NCI-H524 (cell line): Measurements from ENCODE around the gene VRK2.
A peak's percentile ranks its signal among the peaks of the same experiment; 100 is the strongest.
"Not testable (repeated sequence)": the region's sequence is repeated elsewhere in the genome, so short reads cannot be mapped to it uniquely, and the experiment has no call there.

Source experiments
- DNase-seq, 2 experiments: peaks; one replicate each; lab custom pipeline; 2025; lab: John Stamatoyannopoulos, UW

VRK2 gene

DNA sequence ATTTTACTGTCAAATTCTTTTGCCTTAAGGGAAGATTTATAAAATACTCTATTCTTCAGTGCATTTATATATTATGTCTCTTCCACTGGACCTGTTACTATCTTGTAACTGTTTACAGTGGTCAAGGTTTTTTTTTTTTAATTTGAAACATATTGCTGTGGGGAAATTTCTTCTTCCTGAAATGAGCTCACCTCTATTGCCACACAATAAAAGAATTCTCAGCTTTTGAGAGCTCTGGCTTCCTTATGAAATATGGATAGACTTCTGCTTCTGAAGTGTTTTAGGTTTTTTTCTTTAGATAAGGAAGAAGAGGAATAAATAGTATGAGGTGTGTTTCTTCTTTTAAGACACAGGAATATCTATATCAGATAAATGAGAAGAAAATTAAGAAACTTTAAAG lies 7.7 kb downstream of the VRK2 start:
- no peak for DNase-seq

DNA sequence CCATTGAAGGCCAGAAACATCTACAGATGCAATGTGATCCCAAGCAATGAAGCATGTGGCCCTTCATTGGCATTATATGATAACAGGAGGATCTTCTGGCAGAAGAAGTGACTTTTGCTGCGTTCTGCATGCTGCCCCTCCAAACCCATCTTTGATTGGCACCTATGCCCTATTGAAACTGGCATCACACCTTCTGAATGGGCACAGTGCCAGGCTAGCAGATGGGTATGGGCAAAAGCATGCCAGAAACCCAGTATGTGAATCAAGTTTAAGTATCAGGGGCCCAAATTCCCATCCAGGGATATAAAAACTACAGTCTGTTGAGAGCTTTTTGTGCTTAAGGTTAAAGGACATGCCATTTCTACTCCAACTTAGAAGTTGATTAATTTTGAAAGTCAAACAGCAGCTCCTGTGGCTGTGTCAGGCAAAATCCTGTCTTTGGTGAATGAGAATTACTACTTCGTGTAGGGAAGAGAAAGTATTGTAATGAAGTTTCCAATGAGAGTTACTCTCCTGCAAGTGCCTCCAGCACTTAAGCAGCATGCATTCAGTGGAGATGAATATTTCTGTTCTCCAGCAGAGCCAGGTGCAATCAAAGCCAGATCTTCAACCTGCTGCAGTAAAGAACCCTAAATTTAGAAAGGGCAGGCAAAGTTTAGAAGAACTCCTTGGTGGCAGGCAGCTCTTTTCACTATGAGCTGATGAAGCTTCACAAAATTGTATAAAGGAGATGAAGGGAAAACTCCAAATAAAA lies 8.6 kb downstream of the VRK2 start:
- peak in 1 of 2 experiments; percentile 49 for DNase-seq

DNA sequence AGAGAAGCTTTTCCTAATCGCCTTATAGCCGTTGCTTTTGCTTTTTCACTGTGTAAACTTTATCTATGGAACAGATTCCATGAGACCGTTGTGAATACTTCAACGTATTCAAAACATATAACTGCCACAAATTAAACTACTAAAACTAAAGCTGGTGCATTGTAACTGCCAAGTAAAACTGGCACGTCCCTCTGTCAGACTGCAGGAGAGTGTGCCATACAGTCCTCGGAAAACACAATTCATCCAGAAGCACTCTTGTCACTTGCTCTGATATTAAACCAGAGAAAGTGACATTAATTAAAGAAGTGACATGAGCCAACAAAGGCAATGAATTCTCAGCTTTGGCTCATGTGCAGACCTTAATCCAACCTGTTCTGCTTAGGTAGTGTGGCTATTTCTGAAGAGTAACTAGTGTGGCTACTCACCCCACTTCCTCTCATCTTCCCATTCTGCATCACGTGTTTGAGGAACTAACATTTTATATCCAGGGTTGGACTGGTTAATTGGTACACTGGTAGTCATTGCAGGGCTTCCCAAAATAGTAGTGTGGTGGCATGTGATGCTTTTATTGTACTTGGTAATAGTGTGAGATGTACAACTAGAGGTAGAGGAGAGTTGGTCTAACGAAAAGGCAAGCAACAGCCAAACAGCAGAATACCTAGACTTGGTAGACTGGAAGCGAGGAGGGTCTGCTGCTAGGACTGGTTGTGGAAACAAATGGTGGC lies 9.7 kb downstream of the VRK2 start:
- DNase-seq, result no peak

DNA sequence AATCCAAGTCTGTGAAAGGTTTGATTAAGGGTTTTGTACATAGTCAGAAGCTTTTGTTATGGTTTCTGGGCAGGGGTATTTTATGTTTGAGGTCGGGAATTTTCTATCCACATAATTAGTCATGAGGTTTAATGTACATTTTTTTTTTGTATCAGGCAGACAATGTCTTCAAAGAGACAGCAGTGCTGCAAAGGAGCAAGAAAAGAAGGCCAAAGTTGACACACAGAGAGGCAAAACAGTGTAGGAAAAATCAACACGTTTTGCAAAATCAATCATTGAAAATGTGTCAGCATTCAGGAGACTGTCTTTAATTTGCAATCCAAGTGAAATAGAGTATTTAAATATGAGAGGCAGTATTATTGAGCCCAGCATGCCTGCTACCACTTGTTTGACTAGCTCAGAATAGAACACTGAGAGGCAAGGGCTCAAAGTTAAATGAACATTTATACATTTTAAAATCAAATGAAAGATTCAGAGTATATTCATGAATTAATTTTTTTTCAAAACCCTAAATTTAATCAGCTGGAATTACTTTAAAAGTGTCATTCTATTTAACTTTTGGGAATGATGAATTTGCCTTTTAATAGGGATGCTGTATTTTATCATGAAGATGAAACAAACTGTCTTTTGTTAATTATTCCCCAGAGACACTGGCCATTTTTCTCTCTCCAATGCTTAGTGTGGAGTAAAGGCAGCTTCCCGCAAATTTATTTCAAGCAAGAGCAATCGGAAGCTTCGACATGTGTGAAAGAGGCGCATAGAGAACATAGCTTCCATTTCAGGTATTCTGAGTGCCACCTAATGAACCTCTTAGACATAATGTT lies 11.3 kb downstream of the VRK2 start:
- no peak for DNase-seq

DNA sequence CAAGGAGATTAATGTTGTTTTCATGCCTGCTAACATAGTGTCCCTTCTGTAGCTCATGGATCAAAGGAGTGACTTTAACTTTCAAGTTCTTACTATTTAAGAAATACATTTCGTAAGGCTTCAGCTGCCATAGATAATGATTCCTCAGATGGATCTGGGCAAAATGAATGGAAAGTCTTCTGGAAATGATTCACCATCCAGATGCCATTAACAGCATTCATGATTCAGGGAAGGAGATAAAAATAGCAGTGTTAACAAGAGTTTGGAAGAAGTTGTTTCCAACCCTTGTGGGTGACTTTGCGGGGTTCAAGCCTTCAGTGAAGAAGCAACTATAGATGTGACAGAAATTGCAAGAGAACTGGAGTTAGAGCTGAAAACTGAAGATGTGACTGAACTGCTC lies 17.0 kb downstream of the VRK2 start:
- DNase-seq, result no peak

DNA sequence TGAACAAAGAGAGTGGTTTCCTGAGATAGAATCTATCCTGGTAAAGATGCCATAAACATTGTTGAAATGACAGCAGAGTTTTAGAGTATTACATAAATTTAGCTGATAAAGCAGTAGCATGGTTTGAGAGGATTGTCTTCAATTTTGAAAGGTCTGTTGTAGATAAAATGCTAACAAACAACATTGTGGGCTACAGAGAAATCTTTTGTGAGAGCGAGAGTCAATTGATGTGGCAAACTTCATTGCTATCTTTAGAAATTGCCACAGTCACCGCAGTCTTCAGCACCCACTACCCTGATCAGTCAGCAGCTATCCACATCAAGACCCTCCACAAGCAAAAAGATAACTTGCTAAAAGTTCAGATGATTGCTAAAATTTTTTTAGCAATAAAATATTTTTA lies 17.5 kb downstream of the VRK2 start:
- DNase-seq, result no peak

DNA sequence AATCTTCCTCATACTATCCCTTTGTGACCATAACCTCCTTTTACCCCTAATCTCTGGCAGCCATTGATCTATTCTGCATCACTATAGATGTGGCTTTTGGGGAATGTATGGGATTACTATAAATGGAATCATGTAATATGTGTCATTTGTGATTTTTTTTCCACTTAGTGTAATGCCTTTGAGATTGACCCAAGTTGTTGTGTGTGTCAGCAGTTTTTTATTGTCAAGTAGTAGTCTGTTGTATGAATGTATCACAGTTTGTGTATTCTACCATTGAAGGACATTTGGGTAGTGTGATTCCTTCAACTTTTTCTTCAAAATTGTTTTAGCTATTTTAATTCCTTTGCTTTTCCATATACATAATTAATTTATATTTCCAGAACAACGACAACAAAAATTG lies 18.6 kb downstream of the VRK2 start:
- no peak for DNase-seq

DNA sequence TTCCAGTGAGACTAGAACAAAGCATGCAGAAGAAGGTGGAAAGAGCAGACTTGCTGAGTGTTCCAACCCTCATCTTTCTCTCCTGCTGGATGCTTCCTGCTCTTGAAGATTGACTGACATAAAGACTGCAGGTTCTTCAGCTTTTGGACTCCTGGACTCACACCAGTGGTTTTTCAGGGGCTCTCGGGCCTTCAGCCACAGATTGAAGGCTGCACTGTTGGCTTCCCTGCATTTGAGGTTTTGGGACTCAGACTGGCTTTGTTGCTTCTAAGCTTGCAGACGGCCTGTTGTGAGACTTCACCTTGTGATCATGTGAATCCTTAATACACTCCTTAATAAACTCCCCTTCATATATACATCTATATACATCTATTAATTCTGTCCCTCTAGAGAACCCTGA lies 20.4 kb downstream of the VRK2 start:
- DNase-seq, result no peak

DNA sequence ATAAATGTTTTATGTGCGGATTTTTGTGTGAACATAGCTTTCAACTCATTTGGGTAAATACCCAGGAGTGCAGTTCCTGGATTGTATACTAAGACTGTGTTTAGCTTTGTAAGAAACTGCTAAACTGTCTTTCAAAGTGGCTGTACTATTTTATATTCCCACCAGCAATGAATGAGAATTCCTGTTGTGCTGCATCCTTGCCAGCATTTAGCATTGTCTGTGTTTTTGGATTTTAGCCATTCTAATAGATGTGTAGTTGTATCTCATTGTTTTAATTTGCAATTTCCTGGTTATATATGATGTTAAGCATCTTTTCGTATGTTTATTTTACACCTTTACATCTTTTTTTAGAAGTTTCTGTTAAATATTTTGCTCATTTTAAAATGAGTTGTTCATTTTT lies 24.2 kb downstream of the VRK2 start:
- no peak for DNase-seq

DNA sequence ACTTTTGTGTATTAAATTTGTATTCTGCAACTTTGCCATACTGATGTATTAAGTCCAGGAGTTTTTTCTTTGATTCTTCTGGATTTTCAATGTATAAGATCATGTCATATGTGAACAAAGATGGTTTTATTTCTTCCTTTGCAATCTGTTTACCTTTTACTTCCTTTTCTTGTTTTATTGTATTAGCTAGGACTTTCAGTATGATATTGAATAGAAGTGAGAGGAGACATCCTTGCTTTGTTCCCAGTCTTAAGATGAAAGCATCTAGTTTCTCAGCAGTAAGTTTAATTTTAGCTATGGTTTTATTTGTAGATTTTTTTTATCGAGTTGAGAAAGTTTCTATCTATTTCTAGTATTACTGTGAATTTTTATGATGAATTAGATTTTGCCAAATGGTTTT lies 25.5 kb downstream of the VRK2 start:
- DNase-seq, result no peak

DNA sequence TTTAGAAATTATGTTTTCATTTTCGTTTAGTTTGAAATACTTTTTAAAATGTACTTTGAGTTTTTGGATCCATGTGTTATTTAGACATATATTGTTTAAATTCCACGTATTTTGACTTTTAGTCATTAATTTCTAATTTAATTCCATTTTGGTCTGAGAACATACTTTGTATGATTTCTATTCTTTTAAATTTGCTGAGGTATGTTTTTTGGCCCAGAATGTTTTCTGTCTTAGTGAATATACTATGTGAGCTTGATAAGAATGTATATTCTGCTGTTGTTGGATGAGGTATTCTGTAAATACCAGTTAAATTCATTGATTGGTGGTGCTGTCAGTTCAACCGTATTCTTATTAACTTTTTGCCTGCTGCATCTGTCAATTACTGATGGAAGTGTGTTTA lies 26.4 kb downstream of the VRK2 start:
- DNase-seq, result no peak

DNA sequence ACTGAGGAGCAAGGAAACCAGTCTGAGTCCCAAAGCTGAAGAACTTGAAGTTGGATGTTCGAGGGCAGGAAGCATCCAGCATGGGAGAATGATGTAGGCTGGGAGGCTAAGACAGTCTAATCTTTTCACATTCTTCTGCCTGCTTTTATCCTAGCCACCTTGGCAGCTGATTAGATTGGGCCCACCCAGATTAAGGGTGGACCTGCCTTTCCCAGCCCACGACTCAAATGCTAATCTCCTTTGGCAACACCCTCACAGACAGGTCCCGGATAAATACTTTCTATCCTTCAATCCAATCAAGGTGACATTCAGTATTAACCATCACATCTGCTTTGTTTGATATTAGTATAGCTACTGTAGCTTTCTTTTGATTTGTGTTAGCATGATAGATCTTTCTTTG lies 27.1 kb downstream of the VRK2 start:
- no peak for DNase-seq

DNA sequence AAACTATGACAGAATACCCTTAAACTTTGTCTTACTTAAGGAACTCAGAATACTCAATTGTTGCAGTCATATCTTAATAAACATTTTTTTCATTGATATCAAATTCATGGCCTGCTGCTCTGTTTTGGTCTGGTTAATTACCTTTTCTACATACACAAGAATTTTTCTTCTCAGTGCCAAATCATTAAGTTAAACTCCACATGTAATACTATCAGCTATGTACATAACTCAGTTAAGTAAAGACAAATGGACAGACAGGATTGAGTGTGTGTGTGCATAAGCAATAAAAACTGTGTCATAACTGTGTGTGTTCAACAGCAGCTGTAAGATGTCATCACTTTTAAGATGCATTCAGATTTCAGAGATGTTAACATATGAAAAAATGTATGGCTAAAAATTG lies 34.4 kb downstream of the VRK2 start:
- DNase-seq, result no peak

DNA sequence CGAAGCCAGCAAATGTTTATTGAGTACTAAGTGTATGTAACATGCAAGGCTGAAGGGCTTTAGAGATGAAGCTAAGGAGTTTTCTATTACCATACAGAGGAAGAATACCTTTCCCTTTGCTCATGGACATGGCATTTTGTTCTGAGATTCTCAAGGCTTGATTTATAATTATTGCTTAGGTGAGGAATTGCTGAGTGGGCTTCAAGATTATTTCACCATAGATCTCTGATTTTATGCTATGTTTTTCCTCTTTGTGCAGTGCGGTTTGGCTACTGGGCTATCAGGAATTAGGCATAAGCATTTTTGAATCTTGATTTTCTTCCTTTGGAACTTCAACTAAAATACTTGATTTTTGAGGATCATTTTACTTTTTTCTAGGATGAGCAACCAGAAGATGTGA lies 42.5 kb downstream of the VRK2 start:
- DNase-seq, result no peak

DNA sequence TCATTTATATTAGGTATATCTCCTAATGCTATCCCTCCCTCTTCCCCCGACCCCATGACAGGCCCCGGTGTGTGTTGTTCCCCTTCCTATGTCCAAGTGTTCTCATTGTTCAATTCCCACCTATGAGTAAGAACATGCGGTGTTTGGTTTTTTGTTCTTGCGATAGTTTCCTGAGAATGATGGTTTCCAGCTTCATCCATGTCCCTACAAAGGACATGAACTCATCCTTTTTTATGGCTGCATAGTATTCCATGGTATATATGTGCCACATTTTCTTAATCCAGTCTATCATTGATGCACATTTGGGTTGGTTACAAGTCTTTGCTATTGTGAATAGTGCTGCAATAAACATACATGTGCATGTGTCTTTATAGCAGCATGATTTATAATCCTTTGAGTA lies 46.2 kb downstream of the VRK2 start:
- DNase-seq, result not testable (repeated sequence)

DNA sequence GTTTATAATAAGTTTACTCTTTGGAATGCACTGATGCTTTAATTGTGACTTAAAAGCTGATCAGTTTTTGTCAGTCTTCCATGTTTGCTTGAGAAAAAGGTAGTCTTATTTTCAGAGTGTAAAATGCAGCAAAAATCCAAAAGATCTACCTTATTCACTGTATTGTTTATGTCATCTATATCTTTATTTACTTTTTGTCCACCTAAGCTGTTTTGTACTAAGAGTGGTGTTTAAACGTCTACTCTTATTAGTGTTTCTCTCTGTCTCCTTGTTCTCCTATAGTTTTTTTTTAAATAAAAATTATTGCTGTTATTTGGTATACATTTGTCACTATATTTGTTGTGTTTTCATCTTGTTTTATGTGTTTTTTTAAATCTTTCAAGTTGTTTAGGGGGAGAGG lies 50.4 kb downstream of the VRK2 start:
- no peak for DNase-seq

DNA sequence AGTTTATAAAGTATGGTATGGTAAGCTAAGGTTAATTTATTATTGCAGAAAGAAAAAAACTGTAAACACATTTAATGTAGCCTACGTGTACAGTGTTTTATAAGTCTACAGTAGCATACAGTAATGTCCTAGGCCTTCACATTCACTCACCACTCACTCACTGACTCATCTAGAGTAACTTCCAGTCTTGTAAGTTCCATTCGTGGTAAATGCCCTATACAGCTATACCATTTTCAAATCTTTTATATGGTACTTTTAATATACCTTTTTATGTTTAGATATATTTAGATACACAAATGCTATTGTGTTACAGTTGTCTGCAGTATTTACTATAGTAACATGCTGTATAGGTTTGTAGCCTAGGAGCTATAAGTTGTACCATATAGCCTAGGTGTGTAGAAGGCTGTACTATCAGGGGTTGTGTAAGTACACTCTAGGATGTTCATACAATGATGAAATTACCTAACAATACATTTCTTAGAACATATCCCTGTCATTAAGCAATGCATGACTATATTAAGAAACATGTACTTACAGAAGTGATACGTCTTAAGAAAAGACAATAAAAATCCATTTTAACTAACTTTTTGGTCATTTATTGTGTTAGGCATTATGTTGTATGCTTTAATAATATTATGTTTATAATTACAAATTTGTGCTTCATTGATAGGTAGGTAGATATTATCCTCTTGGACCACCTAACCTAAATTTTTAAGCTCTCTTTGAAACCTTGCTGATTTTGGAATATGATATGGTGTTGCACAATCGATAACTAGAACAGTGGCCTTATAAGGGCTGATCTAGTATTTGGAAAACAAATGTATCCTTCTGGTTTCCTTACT lies 51.9 kb downstream of the VRK2 start:
- DNase-seq, result no peak

DNA sequence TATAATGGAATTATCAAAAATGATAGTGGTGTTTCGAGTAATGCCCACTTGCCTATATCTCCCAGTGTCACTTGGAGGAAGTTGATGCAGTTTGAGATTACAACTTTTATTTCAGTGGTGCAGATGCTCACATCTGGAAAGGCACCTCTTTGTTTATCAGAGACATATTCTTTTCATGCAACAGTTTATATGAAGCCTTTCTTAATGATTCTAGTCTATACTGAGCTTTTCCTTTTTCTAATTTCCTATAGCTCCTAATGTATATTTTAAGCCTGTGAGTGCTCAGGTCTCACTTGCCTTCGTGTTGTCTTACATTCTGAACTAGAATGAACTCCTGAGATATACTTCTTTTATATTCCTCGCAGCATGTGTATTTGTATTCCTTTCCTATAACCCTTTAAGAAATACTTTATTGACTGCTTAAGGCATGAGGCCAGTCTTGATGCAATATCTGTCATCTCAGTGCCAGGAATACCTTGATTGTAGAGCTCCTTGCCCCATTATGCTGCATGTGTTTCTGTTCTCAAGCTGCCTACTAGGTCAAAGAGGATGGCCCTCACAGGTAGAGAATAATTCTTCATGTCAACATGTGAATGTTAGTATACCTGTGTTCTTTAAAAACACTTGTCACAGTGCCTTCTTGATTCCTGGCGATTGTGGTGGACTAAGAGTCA lies 52.6 kb downstream of the VRK2 start:
- DNase-seq, result no peak

DNA sequence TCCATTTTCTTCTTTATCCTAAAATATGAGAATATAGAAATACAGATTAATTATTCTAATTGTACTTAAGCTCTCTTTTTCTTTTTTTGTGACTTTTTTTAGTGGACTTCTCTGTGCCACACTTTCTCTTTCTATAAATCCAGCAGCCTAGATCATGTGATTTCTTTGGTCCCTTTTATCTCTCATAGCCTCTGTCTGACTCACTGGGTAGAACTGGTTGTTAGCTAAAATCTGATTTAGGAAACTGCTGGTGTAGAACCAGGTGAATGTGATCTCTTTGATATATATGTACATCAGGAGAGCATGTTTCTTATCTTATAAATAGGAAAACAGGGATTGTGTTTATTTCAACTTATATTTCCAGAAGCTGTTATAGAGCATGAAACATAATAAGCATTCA lies 54.9 kb downstream of the VRK2 start:
- no peak for DNase-seq

DNA sequence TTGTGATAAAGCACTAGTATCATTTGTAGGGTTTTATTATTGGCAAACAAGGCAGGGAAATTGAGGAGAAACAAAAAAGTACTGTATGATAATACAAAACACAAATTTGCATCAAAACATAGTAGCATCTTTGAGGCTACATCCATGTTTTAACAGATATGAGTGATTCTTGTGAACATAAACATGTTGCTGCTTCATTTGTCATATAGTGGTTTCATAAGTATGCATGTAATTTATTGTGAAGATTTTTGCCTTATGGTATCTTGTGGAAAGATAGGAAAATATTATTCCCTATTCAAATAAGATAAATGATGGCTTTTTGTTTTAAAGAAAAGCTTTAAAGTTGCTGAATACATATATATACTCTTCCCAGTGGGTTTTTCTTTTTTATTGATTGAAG lies 60.3 kb downstream of the VRK2 start:
- DNase-seq, result no peak
